SK-N-SH treated with all-trans-retinoic acid at 6 μM for 48 hours (cell line): ENCODE data around the gene SEC14L1.

Experiments
- CSDC2 ChIP-seq: fragments of 250-450 bp; sonication (Bioruptor Pico); IDR thresholded peaks from 2 replicates; pipeline ENCODE4 v1.5.0; 2020; ENCODE audit warnings: mild to moderate bottlenecking, moderate library complexity
- RARB ChIP-seq: fragments of 250-450 bp; sonication (Bioruptor Pico); IDR thresholded peaks from 2 replicates; pipeline ENCODE4 v1.8.0; 2021; ENCODE audit warnings: mild to moderate bottlenecking, moderate library complexity
- ZFP3 ChIP-seq: fragments of 250-450 bp; sonication (Bioruptor Pico); IDR thresholded peaks from 2 replicates; pipeline ENCODE4 v1.5.0; 2020; ENCODE audit warnings: mild to moderate bottlenecking, moderate library complexity
- TF ChIP-seq, protein P1 (sequence below): fragments of 250-450 bp; sonication (Bioruptor Pico); IDR thresholded peaks from 2 replicates; pipeline ENCODE4 v1.8.0; 2020; ENCODE audit warnings: mild to moderate bottlenecking, moderate library complexity, borderline replicate concordance
- TF ChIP-seq, protein P2 (sequence below): fragments of 250-450 bp; sonication (Bioruptor Pico); IDR thresholded peaks from 2 replicates; pipeline ENCODE4 v1.5.1; 2020; ENCODE audit warnings: low read depth, mild to moderate bottlenecking, moderate library complexity

DNA sequence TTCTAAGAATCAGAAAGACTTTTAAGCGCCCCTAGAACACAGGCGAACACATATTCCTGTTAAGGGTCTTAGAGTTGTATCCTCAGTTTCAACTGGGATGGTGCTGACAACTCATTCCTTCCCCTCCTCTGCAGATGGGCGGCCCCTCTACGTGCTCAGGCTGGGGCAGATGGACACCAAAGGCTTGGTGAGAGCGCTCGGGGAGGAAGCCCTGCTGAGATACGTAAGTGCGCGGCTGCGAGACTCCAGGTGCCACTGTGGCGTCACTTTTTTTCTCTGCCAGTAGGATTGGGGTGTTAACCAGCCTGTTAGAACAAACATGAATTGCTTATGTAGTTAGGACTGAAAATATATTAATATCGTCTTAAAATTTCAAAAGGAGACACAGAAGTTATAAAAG, 62.7 kb downstream of the SEC14L1 start:
- no peak for TF ChIP-seq RARB (CRISPR knock-in tag)
- TF ChIP-seq, protein P1, sequence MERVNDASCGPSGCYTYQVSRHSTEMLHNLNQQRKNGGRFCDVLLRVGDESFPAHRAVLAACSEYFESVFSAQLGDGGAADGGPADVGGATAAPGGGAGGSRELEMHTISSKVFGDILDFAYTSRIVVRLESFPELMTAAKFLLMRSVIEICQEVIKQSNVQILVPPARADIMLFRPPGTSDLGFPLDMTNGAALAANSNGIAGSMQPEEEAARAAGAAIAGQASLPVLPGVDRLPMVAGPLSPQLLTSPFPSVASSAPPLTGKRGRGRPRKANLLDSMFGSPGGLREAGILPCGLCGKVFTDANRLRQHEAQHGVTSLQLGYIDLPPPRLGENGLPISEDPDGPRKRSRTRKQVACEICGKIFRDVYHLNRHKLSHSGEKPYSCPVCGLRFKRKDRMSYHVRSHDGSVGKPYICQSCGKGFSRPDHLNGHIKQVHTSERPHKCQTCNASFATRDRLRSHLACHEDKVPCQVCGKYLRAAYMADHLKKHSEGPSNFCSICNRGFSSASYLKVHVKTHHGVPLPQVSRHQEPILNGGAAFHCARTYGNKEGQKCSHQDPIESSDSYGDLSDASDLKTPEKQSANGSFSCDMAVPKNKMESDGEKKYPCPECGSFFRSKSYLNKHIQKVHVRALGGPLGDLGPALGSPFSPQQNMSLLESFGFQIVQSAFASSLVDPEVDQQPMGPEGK (CRISPR knock-in tag), result no peak
- TF ChIP-seq ZFP3, result no peak
- TF ChIP-seq, protein P2, sequence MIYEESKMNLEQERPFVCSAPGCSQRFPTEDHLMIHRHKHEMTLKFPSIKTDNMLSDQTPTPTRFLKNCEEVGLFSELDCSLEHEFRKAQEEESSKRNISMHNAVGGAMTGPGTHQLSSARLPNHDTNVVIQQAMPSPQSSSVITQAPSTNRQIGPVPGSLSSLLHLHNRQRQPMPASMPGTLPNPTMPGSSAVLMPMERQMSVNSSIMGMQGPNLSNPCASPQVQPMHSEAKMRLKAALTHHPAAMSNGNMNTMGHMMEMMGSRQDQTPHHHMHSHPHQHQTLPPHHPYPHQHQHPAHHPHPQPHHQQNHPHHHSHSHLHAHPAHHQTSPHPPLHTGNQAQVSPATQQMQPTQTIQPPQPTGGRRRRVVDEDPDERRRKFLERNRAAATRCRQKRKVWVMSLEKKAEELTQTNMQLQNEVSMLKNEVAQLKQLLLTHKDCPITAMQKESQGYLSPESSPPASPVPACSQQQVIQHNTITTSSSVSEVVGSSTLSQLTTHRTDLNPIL, result no peak
- TF ChIP-seq CSDC2 (CRISPR knock-in tag), result no peak
